NT2/D1 (cell line): Measurements from ENCODE around the gene C5AR2.

Source experiments
- SUZ12 ChIP-seq: IDR thresholded peaks from 2 replicates; pipeline ENCODE4 v1.6.1; 2011; ENCODE audit not compliant: insufficient read length, insufficient read depth; ENCODE audit errors: extremely low read depth
- YY1 ChIP-seq: IDR thresholded peaks from 2 replicates; pipeline ENCODE4 v1.6.1; 2011; ENCODE audit not compliant: insufficient read length, insufficient read depth
- ZNF274 ChIP-seq: IDR thresholded peaks from 2 replicates; pipeline ENCODE4 v1.6.1; 2011; ENCODE audit warnings: mild to moderate bottlenecking, low read depth, low read length

DNA sequence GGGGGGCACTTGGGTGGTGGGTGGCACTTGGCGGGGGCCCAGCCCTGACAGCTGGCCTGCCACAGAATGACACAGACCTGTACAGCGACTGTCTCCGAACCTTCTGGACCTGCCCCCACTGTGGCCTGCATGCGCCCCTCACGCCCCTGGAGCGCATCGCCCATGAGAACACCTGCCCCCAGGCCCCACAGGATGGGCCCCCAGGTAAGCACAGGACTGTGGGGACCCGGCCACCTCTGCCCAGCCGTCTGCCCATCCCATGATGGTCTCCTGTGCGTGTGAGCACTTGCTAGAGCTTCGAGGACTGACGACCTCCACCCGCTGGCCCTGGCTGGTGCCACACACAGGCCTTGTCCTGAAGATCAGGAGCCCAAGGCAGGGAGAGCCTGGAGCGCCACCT is 49.1 kb downstream of the C5AR2 start:
- no peak for TF ChIP-seq YY1
- no peak for TF ChIP-seq SUZ12
- TF ChIP-seq ZNF274, result no peak
